ENCODE results near the gene SHC1. TPM values are rescaled to one million over a fixed set of nuclear protein-coding genes. Genes with fewer than 3 reads are reported as not detected.

The SHC1 gene
- total and polyA plus RNA-seq, 2 experiments from 2014 or later, result 117 to 211 TPM

DNA sequence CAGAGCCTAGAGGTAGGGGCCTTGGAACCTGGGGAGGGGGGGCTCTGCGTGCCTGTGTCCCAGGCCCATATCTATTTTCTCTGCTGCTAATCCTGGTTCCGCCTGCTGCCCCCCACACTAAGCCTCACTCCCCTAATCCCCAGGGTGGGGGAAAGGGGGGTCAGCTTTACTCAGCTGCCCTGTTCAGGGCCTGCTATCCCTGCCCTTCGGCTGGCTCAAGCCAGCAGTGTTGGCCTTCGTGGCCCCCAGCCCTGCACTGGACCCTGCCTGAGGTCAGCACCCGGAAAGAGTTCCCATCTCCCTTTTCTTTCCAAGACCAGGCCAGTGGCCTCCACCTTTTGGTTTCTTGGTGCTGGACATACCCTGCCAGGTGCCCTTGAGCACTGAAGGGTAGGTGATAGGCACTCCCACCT is 40.5 kb upstream of the SHC1 start:
- peaks cover 27% of the 10 kb centered on the region for H3K36me3 Mint-ChIP-seq (ENCODE audit: low read depth)
- ATAC-seq, result no peak
- H3K4me2 ChIP-seq, result no peak overlapping the region
- peaks cover 7% of the 10 kb centered on the region for H4K20me1 ChIP-seq (replicated peaks; ENCODE audit: insufficient read depth)
- H3K4me1 Mint-ChIP-seq, result peaks cover 61% of the 10 kb centered on the region
- no peak overlapping the region for H3K27ac ChIP-seq (ENCODE audit: low read depth)
- 0 out of 2 replicates have a peak, but pooled peaks cover 3% of the 10 kb centered on the region for H3F3A ChIP-seq (replicated peaks; ENCODE audit: low read depth)
- no peaks in the 10 kb centered on the region for H3K9me3 Mint-ChIP-seq
- no peak overlapping the region for H2AFZ ChIP-seq
- DNase-seq (ENCODE audit: low spot score), result no peak
- no peak overlapping the region for H3K4me3 ChIP-seq
- H3K36me3 ChIP-seq (ENCODE audit: insufficient read depth), result no peaks in the 10 kb centered on the region
- no peak overlapping the region for H3K27ac Mint-ChIP-seq
- H3K79me2 ChIP-seq (replicated peaks; ENCODE audit: insufficient read depth), result peaks cover 30% of the 10 kb centered on the region
- H3K27me3 ChIP-seq (ENCODE audit: insufficient read depth), result no peaks in the 10 kb centered on the region
- H3K4me3 Mint-ChIP-seq, result no peak overlapping the region
- H3K4me1 ChIP-seq (ENCODE audit: insufficient read depth), result peaks cover 40% of the 10 kb centered on the region
- H3K27me3 Mint-ChIP-seq (ENCODE audit: insufficient read depth, low read depth, poor library complexity), result peaks cover 19% of the 10 kb centered on the region
- TF ChIP-seq JUNB (IDR thresholded peaks at IDR 0.05; ENCODE audit: unreplicated experiment) (no peak), ZNF114 (CRISPR knock-in tag; IDR thresholded peaks at IDR 0.05) (no peak), REST (IDR thresholded peaks at IDR 0.05; ENCODE audit: unreplicated experiment) (no peak), EZH2phosphoT487 (IDR thresholded peaks at IDR 0.05; ENCODE audit: unreplicated experiment) (no peak), STAT1 (IDR thresholded peaks at IDR 0.05; ENCODE audit: unreplicated experiment) (no peak), ETS1 (IDR thresholded peaks at IDR 0.05) (no peak), CTCF (conservative IDR thresholded peaks at IDR 0.05; ENCODE audit: low read depth in 2 of 2) (no peak)
- no peaks in the 10 kb centered on the region for H3K9me2 ChIP-seq (ENCODE audit: insufficient read depth)

GRCh38 chr1:155010211-155010918 is 39.8 kb upstream of the SHC1 start:
- Histone ChIP-seq H3K27me3 (ENCODE audit: insufficient read depth) (no peaks in the 10 kb centered on the region), H3K27ac (ENCODE audit: low read depth) (no peak overlapping the region), H3F3A (replicated peaks; ENCODE audit: low read depth) (0 out of 2 replicates have a peak, but pooled peaks cover 3% of the 10 kb centered on the region), H3K9me2 (ENCODE audit: insufficient read depth) (no peaks in the 10 kb centered on the region), H3K79me2 (replicated peaks; ENCODE audit: insufficient read depth) (peaks cover 34% of the 10 kb centered on the region), H3K4me2 (0 out of 2 replicates have a peak overlapping the region, but pooled peaks have one; percentile 55), H3K4me3 (no peak overlapping the region), H3K36me3 (ENCODE audit: insufficient read depth) (no peaks in the 10 kb centered on the region), H3K4me1 (ENCODE audit: insufficient read depth) (peaks cover 43% of the 10 kb centered on the region), H2AFZ (no peak overlapping the region), H4K20me1 (replicated peaks; ENCODE audit: insufficient read depth) (peaks cover 7% of the 10 kb centered on the region)
- Mint-ChIP-seq H3K36me3 (ENCODE audit: low read depth) (peaks cover 21% of the 10 kb centered on the region), H3K27me3 (ENCODE audit: insufficient read depth, low read depth, poor library complexity) (peaks cover 16% of the 10 kb centered on the region), H3K4me1 (peaks cover 64% of the 10 kb centered on the region), H3K9me3 (no peaks in the 10 kb centered on the region), H3K4me3 (peak overlapping the region; percentile 1; the same call in 1 of the 3 replicates), H3K27ac (no peak overlapping the region)
- ATAC-seq, result no peak
- DNase-seq (ENCODE audit: low spot score), result no peak
- TF ChIP-seq EZH2 (IDR thresholded peaks at IDR 0.05; ENCODE audit: low read depth, unreplicated experiment) (no peak), JUNB (IDR thresholded peaks at IDR 0.05; ENCODE audit: unreplicated experiment) (no peak), REST (IDR thresholded peaks at IDR 0.05; ENCODE audit: unreplicated experiment) (no peak), STAT1 (IDR thresholded peaks at IDR 0.05; ENCODE audit: unreplicated experiment) (no peak), ZNF331 (CRISPR knock-in tag; IDR thresholded peaks at IDR 0.05; ENCODE audit: low read depth) (no peak)
